Tibial nerve (tissue), 3 donors: ENCODE measurements around the gene ADAMTS17.

ENCODE experiments used
- POLR2A ChIP-seq, 2 donors: fragments of 450-650 bp; IDR thresholded peaks; one replicate each; pipeline ENCODE4 v1.6.1; 2017; ENCODE audit warnings: antibody characterized with exemption in 2 of 2, mild to moderate bottlenecking in 2 of 2, moderate library complexity in 2 of 2
- TF ChIP-seq, protein P1 (sequence below), 5 experiments: fragments of 200-600 bp in 3 of 5; fragments of 450-650 bp in 2 of 5; sonication (generic) in 3 of 5; IDR thresholded peaks; one replicate each; pipeline ENCODE4 v1.5.1; 2016 to 2019; ENCODE audit warnings: antibody characterized with exemption in 5 of 5, mild to moderate bottlenecking in 3 of 5, moderate library complexity in 2 of 5

DNA sequence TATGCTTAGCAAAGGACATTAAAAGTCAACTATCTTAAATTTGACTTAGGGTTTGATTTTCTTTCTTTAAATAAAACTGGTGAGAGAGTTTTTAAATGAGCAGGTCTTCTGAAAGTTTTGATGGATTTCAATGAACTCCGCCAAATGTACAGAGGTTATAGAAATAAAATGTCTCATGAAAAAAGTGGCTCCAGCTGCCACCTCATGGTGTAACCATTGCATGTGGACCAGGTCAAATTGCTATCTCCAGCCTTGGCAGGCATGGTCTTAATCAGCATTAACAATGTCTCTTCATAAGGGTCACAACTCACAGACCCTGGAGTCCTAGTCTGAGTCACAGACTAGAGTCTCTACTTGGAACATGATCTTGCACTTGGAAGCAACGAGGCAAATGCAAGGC is 182.3 kb downstream of the ADAMTS17 start:
- no peak for TF ChIP-seq POLR2A (IDR thresholded peaks at IDR 0.05)
- TF ChIP-seq, protein P1, sequence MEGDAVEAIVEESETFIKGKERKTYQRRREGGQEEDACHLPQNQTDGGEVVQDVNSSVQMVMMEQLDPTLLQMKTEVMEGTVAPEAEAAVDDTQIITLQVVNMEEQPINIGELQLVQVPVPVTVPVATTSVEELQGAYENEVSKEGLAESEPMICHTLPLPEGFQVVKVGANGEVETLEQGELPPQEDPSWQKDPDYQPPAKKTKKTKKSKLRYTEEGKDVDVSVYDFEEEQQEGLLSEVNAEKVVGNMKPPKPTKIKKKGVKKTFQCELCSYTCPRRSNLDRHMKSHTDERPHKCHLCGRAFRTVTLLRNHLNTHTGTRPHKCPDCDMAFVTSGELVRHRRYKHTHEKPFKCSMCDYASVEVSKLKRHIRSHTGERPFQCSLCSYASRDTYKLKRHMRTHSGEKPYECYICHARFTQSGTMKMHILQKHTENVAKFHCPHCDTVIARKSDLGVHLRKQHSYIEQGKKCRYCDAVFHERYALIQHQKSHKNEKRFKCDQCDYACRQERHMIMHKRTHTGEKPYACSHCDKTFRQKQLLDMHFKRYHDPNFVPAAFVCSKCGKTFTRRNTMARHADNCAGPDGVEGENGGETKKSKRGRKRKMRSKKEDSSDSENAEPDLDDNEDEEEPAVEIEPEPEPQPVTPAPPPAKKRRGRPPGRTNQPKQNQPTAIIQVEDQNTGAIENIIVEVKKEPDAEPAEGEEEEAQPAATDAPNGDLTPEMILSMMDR (IDR thresholded peaks at IDR 0.05) = no peak
